WTC11 (cell line): ENCODE data around the gene CXCL10. TPM values are rescaled to one million over a fixed set of nuclear protein-coding genes. Genes with fewer than 3 reads are reported as not detected.

Experiments
- ATAC-seq: fragments of 200-7000 bp; cut with Tn5 transposase; 2 replicates; pipeline ENCODE4 v1.10.0; 2021; ENCODE audit warnings: mild to moderate bottlenecking, moderate library complexity
- CTCF ChIA-PET: fragments of 300-600 bp; sonication (Branson Sonifier 250); formaldehyde crosslinking; loops from one replicate; lab custom pipeline; 2021; ENCODE audit warnings: antibody characterized with exemption; lab: Charles Lee
- POLR2A ChIA-PET: fragments of 350-600 bp; sonication (Branson Sonifier 250); formaldehyde crosslinking; loops from one replicate; lab custom pipeline; 2021; ENCODE audit warnings: antibody characterized with exemption; lab: Charles Lee
- DNase-seq: peaks from one replicate; pipeline ENCODE4 v3.0.0; 2021; ENCODE audit warnings: low spot score
- H3K27ac Mint-ChIP-seq: 2 replicates; pipeline ENCODE4 v1.8.0; 2021; ENCODE audit warnings: mixed read lengths
- H3K27me3 Mint-ChIP-seq: 2 replicates; pipeline ENCODE4 v1.8.0; 2021; ENCODE audit warnings: low read depth, mild to moderate bottlenecking, moderate library complexity, mixed read lengths
- H3K36me3 Mint-ChIP-seq: 2 replicates; pipeline ENCODE4 v1.8.0; 2021; ENCODE audit warnings: mixed read lengths
- H3K4me1 Mint-ChIP-seq: 2 replicates; pipeline ENCODE4 v1.8.0; 2022; ENCODE audit warnings: mixed read lengths
- H3K4me3 Mint-ChIP-seq: 2 replicates; pipeline ENCODE4 v1.8.0; 2021; ENCODE audit warnings: mild to moderate bottlenecking, moderate library complexity, mixed read lengths
- H3K9me3 Mint-ChIP-seq: 2 replicates; pipeline ENCODE4 v1.8.0; 2021; ENCODE audit warnings: mixed read lengths
- JAZF1 ChIP-seq: fragments of 250-450 bp; sonication (Bioruptor Pico); IDR thresholded peaks from 2 replicates; pipeline ENCODE4 v1.9.0; 2021; ENCODE audit warnings: moderate library complexity, mild to moderate bottlenecking, inconsistent platforms
- MXD4 ChIP-seq: fragments of 250-450 bp; sonication (Bioruptor Pico); IDR thresholded peaks from 2 replicates; pipeline ENCODE4 v1.8.0; 2021; ENCODE audit warnings: mild to moderate bottlenecking, moderate library complexity, borderline replicate concordance
- ZNF263 ChIP-seq: sonication (generic); formaldehyde crosslinking; IDR thresholded peaks from 2 replicates; pipeline ENCODE4 v1.8.1; 2022; ENCODE audit warnings: low read depth, mild to moderate bottlenecking, moderate library complexity, missing genetic modification reagents
- ZNF317 ChIP-seq: sonication (generic); formaldehyde crosslinking; IDR thresholded peaks from 2 replicates; pipeline ENCODE4 v1.8.1; 2023; ENCODE audit warnings: low read depth, mild to moderate bottlenecking, moderate library complexity, missing genetic modification reagents, borderline replicate concordance
- ZNF396 ChIP-seq: fragments of 250-450 bp; sonication (Bioruptor Pico); IDR thresholded peaks from 2 replicates; pipeline ENCODE4 v1.8.0; 2021; ENCODE audit warnings: mild to moderate bottlenecking, moderate library complexity, borderline replicate concordance
- ZNF423 ChIP-seq: fragments of 250-450 bp; sonication (Bioruptor Pico); IDR thresholded peaks from 2 replicates; pipeline ENCODE4 v2.1.2; 2022; ENCODE audit warnings: mild to moderate bottlenecking, moderate library complexity
- total RNA-seq: library from RNA; stranded (reverse); gene quantifications from 3 replicates; pipeline ENCODE4 v1.2.3, GENCODE V29; 2021
- TF ChIP-seq, protein P1 (sequence below): fragments of 250-450 bp; sonication (Bioruptor Pico); IDR thresholded peaks from 2 replicates; pipeline ENCODE4 v1.9.0; 2021; ENCODE audit warnings: mild to moderate bottlenecking, borderline replicate concordance
- TF ChIP-seq, protein P2 (sequence below): sonication (generic); formaldehyde crosslinking; IDR thresholded peaks from 2 replicates; pipeline ENCODE4 v1.8.1; 2023; ENCODE audit warnings: mild to moderate bottlenecking, moderate library complexity, missing genetic modification reagents
- TF ChIP-seq, protein P3 (sequence below): fragments of 250-450 bp; sonication (Bioruptor Pico); conservative IDR thresholded peaks from 2 replicates; pipeline ENCODE4 v1.9.0; 2021; ENCODE audit warnings: mild to moderate bottlenecking
- TF ChIP-seq, protein P4 (sequence below): fragments of 200-600 bp; IDR thresholded peaks from 2 replicates; pipeline ENCODE4 v1.8.0; 2022; ENCODE audit warnings: antibody characterized with exemption
- TF ChIP-seq, protein P5 (sequence below): sonication (generic); formaldehyde crosslinking; IDR thresholded peaks from 2 replicates; pipeline ENCODE4 v1.8.0; 2022; ENCODE audit warnings: missing genetic modification reagents

CXCL10 gene
- total RNA-seq, 1 experiment from 2014 or later = not detected

DNA sequence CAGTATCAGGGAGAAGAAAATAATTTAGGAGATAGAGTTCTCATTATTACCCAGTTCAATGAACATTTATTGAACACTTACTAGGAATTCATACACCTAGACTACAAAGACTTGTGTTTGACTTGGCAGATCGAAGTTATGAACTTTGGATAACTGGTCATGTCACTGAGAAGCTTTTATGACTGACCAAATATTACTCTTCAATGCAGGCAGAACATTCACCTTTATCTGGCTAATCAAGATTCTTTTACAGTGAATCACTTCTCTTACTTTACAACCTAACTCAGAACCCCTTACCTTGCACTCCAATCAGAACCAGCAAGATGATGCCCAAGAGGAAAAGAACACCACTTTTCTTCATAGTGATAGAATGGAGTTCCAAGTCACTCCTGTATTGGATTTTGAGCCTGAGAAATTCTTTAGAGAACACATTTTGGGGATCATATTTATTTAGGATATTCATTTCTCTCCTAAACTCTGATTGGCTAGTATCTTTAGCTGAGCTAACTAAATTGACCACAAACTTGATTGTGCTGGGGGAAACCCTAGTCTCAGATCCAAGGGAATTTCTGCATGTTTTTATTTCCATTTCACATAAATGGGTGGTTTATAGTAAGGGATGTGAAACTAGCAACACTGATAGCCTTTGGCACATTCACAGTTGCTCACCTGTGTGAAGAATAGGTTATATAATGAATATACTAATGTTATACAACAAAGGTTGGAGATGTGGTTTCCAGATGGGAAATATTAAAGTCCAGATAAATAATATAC lies 16.0 kb downstream of the CXCL10 start, which contains the start of gene CXCL9 (continued):
- TF ChIP-seq, protein P1, sequence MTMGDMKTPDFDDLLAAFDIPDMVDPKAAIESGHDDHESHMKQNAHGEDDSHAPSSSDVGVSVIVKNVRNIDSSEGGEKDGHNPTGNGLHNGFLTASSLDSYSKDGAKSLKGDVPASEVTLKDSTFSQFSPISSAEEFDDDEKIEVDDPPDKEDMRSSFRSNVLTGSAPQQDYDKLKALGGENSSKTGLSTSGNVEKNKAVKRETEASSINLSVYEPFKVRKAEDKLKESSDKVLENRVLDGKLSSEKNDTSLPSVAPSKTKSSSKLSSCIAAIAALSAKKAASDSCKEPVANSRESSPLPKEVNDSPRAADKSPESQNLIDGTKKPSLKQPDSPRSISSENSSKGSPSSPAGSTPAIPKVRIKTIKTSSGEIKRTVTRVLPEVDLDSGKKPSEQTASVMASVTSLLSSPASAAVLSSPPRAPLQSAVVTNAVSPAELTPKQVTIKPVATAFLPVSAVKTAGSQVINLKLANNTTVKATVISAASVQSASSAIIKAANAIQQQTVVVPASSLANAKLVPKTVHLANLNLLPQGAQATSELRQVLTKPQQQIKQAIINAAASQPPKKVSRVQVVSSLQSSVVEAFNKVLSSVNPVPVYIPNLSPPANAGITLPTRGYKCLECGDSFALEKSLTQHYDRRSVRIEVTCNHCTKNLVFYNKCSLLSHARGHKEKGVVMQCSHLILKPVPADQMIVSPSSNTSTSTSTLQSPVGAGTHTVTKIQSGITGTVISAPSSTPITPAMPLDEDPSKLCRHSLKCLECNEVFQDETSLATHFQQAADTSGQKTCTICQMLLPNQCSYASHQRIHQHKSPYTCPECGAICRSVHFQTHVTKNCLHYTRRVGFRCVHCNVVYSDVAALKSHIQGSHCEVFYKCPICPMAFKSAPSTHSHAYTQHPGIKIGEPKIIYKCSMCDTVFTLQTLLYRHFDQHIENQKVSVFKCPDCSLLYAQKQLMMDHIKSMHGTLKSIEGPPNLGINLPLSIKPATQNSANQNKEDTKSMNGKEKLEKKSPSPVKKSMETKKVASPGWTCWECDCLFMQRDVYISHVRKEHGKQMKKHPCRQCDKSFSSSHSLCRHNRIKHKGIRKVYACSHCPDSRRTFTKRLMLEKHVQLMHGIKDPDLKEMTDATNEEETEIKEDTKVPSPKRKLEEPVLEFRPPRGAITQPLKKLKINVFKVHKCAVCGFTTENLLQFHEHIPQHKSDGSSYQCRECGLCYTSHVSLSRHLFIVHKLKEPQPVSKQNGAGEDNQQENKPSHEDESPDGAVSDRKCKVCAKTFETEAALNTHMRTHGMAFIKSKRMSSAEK (CRISPR knock-in tag) = no peak
- TF ChIP-seq, all 79 proteins: peak for 0

DNA sequence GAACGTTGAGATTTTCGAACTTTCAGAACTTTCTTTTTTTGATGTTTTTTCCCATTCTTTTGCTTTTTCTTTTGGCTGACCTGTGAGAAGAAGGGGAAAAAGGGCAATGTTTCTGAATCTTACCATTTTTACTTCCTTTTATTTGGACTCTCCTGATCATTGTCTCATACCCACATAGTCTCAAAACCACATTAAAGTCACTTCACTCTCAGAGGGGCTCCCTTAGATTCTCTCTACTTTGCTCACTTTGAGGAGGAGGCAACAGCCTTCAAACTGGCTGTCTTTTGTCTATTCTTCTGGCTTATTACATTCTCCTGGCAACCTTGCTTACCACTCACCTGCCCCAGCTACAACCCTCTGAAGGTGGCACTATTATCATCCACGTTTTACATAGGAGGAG lies 19.7 kb downstream of the CXCL10 start:
- no peaks in the 10 kb centered on the region for H3K9me3 Mint-ChIP-seq
- TF ChIP-seq, protein P2, sequence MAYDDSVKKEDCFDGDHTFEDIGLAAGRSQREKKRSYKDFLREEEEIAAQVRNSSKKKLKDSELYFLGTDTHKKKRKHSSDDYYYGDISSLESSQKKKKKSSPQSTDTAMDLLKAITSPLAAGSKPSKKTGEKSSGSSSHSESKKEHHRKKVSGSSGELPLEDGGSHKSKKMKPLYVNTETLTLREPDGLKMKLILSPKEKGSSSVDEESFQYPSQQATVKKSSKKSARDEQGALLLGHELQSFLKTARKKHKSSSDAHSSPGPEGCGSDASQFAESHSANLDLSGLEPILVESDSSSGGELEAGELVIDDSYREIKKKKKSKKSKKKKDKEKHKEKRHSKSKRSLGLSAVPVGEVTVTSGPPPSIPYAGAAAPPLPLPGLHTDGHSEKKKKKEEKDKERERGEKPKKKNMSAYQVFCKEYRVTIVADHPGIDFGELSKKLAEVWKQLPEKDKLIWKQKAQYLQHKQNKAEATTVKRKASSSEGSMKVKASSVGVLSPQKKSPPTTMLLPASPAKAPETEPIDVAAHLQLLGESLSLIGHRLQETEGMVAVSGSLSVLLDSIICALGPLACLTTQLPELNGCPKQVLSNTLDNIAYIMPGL = no peak
- TF ChIP-seq, protein P3, sequence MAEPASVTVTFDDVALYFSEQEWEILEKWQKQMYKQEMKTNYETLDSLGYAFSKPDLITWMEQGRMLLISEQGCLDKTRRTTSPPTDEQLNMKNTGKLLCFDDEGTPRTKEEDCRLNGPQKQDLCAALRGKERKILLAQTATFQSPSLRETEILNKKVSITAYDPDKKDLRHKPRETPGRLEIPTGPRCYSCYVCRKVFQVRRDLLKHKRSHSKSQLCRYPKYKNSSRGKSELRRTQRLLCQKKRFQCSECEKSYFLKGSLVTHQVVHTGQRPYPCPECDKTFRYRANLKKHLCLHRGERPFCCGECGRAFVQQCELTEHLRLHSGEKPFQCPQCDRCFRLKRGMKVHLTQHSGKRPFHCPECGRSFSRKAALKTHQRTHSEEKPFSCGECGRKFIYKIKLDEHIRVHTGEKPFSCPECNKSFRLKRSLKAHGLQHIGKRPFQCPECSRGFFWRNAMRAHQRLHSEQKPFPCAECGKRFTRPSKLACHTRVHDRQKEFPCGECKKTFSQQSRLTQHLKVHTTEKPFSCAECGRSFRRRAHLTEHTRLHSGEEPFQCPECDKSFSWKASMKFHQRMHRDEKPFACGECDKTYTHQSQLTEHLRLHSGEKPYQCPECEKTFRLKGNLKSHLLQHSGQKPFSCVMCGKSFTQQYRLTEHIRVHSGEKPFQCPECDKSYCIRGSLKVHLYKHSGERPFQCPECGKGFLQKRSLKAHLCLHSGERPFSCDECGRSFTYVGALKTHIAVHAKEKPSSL (CRISPR knock-in tag) = no peak
- TF ChIP-seq ZNF263 (CRISPR knock-in tag) = no peak
- TF ChIP-seq, all 79 proteins: peak for 0
- ATAC-seq (no peak), DNase-seq (no peak)
- Mint-ChIP-seq H3K36me3 (no peaks in the 10 kb centered on the region), H3K4me1 (no peaks in the 10 kb centered on the region), H3K27ac (no peak overlapping the region), H3K4me3 (no peak overlapping the region), H3K27me3 (peaks cover 4% of the 10 kb centered on the region)
- CTCF ChIA-PET = no interaction called here
- POLR2A ChIA-PET = no interaction called here

DNA sequence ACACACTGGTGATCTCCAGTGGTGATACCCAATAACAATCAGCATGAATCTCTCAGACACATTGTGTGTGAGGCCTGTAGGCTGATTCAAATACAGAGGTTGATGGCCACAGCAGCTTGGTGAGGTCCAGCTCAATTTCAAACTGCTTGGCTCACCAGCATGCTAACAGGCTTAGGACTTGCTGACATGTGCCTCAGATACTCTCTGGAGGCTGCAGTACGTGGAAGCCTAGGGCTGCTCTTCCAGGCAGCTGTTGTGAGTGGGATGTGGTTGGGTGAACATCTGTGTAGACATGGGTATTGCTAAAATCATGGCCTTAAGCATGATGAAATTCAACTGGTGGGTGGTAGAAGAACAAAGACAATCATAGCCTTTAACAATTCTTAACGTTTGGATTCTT lies 20.3 kb downstream of the CXCL10 start:
- CTCF ChIA-PET = interaction anchor here (0.7 to 1.4 kb wide), 2 partner anchors 10 to 85 kb away, joined by 3 read pairs; no protein-coding TSS in a partner anchor
- TF ChIP-seq JAZF1 (CRISPR knock-in tag) (no peak), ZNF423 (CRISPR knock-in tag) (no peak), MXD4 (CRISPR knock-in tag) (no peak), ZNF317 (CRISPR knock-in tag) (no peak), ZNF396 (no peak)
- TF ChIP-seq, protein P4, sequence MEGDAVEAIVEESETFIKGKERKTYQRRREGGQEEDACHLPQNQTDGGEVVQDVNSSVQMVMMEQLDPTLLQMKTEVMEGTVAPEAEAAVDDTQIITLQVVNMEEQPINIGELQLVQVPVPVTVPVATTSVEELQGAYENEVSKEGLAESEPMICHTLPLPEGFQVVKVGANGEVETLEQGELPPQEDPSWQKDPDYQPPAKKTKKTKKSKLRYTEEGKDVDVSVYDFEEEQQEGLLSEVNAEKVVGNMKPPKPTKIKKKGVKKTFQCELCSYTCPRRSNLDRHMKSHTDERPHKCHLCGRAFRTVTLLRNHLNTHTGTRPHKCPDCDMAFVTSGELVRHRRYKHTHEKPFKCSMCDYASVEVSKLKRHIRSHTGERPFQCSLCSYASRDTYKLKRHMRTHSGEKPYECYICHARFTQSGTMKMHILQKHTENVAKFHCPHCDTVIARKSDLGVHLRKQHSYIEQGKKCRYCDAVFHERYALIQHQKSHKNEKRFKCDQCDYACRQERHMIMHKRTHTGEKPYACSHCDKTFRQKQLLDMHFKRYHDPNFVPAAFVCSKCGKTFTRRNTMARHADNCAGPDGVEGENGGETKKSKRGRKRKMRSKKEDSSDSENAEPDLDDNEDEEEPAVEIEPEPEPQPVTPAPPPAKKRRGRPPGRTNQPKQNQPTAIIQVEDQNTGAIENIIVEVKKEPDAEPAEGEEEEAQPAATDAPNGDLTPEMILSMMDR = no peak
- TF ChIP-seq, protein P5, sequence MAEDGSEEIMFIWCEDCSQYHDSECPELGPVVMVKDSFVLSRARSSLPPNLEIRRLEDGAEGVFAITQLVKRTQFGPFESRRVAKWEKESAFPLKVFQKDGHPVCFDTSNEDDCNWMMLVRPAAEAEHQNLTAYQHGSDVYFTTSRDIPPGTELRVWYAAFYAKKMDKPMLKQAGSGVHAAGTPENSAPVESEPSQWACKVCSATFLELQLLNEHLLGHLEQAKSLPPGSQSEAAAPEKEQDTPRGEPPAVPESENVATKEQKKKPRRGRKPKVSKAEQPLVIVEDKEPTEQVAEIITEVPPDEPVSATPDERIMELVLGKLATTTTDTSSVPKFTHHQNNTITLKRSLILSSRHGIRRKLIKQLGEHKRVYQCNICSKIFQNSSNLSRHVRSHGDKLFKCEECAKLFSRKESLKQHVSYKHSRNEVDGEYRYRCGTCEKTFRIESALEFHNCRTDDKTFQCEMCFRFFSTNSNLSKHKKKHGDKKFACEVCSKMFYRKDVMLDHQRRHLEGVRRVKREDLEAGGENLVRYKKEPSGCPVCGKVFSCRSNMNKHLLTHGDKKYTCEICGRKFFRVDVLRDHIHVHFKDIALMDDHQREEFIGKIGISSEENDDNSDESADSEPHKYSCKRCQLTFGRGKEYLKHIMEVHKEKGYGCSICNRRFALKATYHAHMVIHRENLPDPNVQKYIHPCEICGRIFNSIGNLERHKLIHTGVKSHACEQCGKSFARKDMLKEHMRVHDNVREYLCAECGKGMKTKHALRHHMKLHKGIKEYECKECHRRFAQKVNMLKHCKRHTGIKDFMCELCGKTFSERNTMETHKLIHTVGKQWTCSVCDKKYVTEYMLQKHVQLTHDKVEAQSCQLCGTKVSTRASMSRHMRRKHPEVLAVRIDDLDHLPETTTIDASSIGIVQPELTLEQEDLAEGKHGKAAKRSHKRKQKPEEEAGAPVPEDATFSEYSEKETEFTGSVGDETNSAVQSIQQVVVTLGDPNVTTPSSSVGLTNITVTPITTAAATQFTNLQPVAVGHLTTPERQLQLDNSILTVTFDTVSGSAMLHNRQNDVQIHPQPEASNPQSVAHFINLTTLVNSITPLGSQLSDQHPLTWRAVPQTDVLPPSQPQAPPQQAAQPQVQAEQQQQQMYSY = no peak
- TF ChIP-seq, protein P3 (CRISPR knock-in tag) = no peak

More for the DNA sequence above, 20.3 kb downstream of the CXCL10 start:
- Mint-ChIP-seq H3K27ac (no peak overlapping the region), H3K9me3 (no peaks in the 10 kb centered on the region), H3K4me3 (no peak overlapping the region), H3K27me3 (peaks cover 4% of the 10 kb centered on the region), H3K36me3 (no peaks in the 10 kb centered on the region), H3K4me1 (no peaks in the 10 kb centered on the region)
- no peak for DNase-seq
- POLR2A ChIA-PET = no interaction called here
- ATAC-seq = no peak
